SKM-1 (cell line): ENCODE measurements around the gene SLC6A4.

Source experiments
- DNase-seq: peaks from one replicate; lab custom pipeline; 2025; ENCODE audit not compliant: unreplicated experiment; lab: John Stamatoyannopoulos, UW

The SLC6A4 gene

GRCh38 chr17:30239089-30239462 lies 3.6 kb upstream of the SLC6A4 start:
- DNase-seq = no peak

- no peak for DNase-seq
Observed at GRCh38 chr17:30238387-30239088, 3.0 kb upstream of the SLC6A4 start.

- DNase-seq = no peak
Observed at GRCh38 chr17:30238003-30238344, 2.5 kb upstream of the SLC6A4 start.

- no peak for DNase-seq
Observed at GRCh38 chr17:30237296-30238002, 2.0 kb upstream of the SLC6A4 start.

- DNase-seq = no peak
Observed at GRCh38 chr17:30236766-30237165, 1.3 kb upstream of the SLC6A4 start.

- DNase-seq = no peak
Observed at GRCh38 chr17:30236297-30236624, 764 bp upstream of the SLC6A4 start.

GRCh38 chr17:30234964-30235363 lies 533 bp downstream of the SLC6A4 start:
- DNase-seq = no peak

GRCh38 chr17:30234296-30234695 lies 1.2 kb downstream of the SLC6A4 start:
- DNase-seq = no peak

- DNase-seq = no peak
Observed at GRCh38 chr17:30232824-30233427, 2.6 kb downstream of the SLC6A4 start.

- no peak for DNase-seq
Observed at GRCh38 chr17:30232015-30232823, 3.3 kb downstream of the SLC6A4 start.

- DNase-seq = no peak
Observed at GRCh38 chr17:30230596-30231125, 4.8 kb downstream of the SLC6A4 start.

GRCh38 chr17:30230009-30230408 lies 5.5 kb downstream of the SLC6A4 start:
- peak; percentile 52 for DNase-seq

GRCh38 chr17:30229012-30229411 lies 6.5 kb downstream of the SLC6A4 start:
- no peak for DNase-seq

- no peak for DNase-seq
Observed at GRCh38 chr17:30228011-30228410, 7.5 kb downstream of the SLC6A4 start.

GRCh38 chr17:30226878-30227277 lies 8.6 kb downstream of the SLC6A4 start:
- no peak for DNase-seq

GRCh38 chr17:30225919-30226553 lies 9.5 kb downstream of the SLC6A4 start:
- no peak for DNase-seq

GRCh38 chr17:30225112-30225511 lies 10.4 kb downstream of the SLC6A4 start:
- DNase-seq = no peak

- peak; percentile 56 for DNase-seq
Observed at GRCh38 chr17:30224419-30224960, 11.0 kb downstream of the SLC6A4 start.

GRCh38 chr17:30222721-30223175 lies 12.7 kb downstream of the SLC6A4 start:
- DNase-seq = no peak

- DNase-seq = no peak
Observed at GRCh38 chr17:30222251-30222650, 13.2 kb downstream of the SLC6A4 start.

- DNase-seq = no peak
Observed at GRCh38 chr17:30221346-30221745, 14.2 kb downstream of the SLC6A4 start.
